ENCODE results near the gene CREBRF.
"Not testable (repeated sequence)": the region's sequence is repeated elsewhere in the genome, so short reads cannot be mapped to it uniquely, and the experiment has no call there.

The CREBRF gene

DNA sequence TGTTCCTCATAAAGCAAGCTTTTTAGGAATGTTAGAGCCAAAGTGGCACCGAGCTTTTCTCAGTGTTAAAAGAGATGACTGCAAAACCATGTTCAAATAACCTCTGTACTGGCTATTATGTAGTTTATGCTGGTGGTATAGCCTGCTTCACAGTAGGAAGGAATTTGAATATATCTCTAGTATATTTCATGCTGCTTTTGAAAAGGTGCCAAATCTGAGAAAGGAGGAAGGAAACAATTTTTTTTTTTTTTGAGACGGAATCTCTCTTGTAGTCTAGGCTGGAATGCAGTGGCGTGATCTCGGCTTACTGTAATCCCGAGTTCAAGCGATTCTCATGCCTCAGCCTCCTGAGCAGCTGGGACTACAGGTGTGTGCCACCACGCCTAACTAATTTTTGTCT is 13.5 kb downstream of the CREBRF start:
- TF ChIP-seq, protein P1, sequence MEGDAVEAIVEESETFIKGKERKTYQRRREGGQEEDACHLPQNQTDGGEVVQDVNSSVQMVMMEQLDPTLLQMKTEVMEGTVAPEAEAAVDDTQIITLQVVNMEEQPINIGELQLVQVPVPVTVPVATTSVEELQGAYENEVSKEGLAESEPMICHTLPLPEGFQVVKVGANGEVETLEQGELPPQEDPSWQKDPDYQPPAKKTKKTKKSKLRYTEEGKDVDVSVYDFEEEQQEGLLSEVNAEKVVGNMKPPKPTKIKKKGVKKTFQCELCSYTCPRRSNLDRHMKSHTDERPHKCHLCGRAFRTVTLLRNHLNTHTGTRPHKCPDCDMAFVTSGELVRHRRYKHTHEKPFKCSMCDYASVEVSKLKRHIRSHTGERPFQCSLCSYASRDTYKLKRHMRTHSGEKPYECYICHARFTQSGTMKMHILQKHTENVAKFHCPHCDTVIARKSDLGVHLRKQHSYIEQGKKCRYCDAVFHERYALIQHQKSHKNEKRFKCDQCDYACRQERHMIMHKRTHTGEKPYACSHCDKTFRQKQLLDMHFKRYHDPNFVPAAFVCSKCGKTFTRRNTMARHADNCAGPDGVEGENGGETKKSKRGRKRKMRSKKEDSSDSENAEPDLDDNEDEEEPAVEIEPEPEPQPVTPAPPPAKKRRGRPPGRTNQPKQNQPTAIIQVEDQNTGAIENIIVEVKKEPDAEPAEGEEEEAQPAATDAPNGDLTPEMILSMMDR (IDR thresholded peaks at IDR 0.05; ENCODE audit: low read depth, low read length), result no peak
- DNase-seq (ENCODE audit: extremely low read depth, low read depth), result no peak

DNA sequence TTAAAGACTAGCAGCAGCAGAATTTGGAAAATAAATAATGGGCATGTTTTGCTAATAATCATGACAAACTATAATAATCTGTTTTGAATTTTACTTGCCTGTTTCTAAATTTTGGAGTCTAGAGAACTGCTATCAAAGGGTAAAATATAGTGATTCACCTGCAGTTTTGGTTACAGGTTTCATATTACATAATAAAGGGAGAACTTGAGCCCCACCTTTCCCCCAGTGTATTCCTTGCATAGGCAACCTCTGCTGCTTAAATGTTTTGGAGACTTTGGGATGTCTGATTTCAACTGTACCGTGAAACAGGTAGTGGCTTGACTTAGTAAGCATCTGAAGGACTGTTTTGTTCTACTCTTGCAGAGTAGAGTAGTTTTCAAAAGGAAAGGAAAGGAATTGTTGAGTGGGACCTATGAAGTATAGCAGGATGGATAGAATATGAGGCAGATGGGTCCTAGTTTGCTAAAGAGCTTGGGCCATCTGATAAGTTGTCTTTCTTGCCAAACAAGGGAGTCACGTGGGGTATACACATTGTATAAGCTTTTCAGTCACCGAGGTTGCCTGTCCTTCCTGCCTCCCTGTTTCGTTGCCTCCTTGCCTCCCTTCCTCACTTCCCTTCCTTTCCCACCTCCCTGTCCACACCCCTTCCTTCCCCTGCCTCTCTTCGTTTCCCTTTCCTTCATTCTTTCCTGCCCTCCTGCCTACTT is 19.1 kb downstream of the CREBRF start:
- TF ChIP-seq, protein P1 (IDR thresholded peaks at IDR 0.05; ENCODE audit: low read depth, low read length), result no peak
- DNase-seq (ENCODE audit: extremely low read depth, low read depth), result no peak

DNA sequence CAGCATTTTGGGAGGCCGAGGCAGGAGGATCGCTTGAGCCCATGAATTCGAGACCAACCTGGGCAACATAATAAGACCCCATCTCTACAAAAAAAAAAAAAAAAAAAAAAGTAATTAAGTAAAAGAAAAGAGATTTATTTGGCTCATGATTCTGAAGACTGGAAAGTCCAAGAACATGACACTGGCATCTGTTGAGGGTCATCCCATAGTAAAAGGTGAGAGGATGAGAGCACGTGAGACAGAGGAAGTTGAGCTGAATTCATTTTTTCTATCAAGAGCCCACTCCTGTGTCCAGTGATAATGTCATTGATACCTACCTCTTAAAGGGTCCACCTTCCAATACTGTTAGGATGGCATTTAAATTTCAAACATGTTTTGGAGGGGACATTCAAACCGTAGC is 19.8 kb downstream of the CREBRF start:
- no peak for DNase-seq (ENCODE audit: extremely low read depth, low read depth)
- TF ChIP-seq, protein P1 (IDR thresholded peaks at IDR 0.05; ENCODE audit: low read depth, low read length), result no peak

DNA sequence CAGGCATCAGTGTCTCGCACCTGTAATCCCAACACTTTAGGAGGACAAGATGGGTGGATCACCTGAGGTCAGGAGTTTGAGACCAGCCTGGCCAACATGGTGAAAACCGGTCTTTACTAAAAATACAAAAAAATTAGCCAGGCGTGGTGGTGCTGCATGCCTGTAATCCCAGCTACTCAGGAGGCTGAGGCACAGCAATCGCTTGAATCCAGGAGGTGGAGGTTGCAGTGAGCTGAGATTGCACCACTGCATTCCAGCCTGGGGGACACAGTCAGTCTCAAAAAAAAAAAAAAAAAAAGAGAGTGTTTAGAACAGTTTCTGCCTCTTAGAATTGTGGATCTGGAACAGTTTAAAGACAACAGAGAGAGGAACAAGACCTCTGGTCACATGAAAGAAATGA is 20.3 kb downstream of the CREBRF start:
- not testable (repeated sequence) for DNase-seq (ENCODE audit: extremely low read depth, low read depth)

DNA sequence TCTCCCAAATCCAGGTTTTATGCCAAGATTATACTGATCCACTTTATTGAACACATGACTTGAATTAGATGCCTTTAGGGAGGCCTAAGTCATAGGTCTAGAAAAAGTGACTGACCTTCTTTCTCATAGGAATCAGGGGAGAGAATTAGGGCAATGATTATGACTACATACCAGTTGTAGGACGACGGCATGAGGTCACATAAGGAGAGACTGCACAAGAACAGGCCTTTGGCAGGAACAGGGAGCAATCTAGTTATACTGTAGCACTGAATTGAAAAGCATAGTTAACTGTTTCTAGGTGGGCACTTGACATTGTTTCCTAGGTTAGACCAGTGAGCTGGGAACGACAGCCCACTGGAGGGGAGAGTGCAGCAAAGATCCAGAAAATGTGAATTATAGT is 22.7 kb downstream of the CREBRF start:
- DNase-seq (ENCODE audit: extremely low read depth, low read depth), result no peak
- TF ChIP-seq, protein P1 (IDR thresholded peaks at IDR 0.05; ENCODE audit: low read depth, low read length), result no peak

DNA sequence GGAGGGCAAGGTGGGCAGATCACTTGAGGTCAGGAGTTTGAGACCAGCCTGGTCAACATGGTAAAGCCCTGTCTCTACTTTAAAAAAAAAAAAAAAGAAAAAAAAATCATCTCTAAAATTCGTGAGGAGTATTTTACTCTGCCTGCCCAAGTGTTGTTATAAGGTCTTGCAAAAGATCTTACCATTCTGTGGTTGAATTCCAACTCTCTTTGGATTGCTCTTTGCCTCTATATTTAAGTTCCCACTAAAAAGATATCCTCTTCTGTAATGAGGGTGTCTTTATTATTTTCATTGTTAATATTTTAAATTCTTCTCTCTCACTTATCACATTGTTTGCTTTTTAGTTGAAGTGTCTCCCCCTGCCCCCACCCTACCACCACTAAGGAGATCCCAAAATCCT is 33.4 kb downstream of the CREBRF start:
- DNase-seq (ENCODE audit: extremely low read depth, low read depth), result no peak
- TF ChIP-seq, protein P1 (IDR thresholded peaks at IDR 0.05; ENCODE audit: low read depth, low read length), result no peak

DNA sequence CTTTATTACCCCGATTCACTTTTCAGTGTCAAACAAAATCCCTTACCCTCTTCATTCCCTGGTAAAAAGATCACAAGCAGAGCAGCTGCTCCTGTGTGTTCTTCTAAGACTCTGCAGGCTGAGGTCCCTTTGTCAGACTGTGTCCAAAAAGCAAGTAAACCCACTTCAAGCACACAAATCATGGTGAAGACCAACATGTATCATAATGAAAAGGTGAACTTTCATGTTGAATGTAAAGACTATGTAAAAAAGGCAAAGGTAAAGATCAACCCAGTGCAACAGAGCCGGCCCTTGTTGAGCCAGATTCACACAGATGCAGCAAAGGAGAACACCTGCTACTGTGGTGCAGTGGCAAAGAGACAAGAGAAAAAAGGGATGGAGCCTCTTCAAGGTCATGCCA is 34.5 kb downstream of the CREBRF start:
- TF ChIP-seq, protein P1 (IDR thresholded peaks at IDR 0.05; ENCODE audit: low read depth, low read length), result no peak
- no peak for DNase-seq (ENCODE audit: extremely low read depth, low read depth)

DNA sequence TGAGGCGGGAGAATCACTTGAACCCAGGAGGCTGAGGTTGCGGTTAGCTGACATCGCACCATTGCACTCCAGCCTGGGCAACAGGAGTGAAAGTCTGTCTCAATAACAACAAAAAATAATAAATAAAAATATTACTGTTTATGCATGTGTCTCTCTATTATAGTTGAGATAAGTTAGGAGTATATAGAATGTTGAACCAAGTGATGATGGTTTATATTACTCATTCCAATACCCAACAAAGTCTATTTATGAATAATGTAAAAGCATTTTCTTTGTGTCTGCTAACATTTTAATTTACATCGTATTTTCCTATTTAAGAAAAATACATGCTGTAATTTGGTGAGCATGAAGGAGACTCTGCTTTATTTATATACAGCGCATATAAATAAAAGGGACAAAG is 35.8 kb downstream of the CREBRF start:
- TF ChIP-seq, protein P1 (IDR thresholded peaks at IDR 0.05; ENCODE audit: low read depth, low read length), result no peak
- DNase-seq (ENCODE audit: extremely low read depth, low read depth), result no peak

Data from AG09319 (cell line).